Lung microvascular endothelial cell (primary cell): Measurements from ENCODE around the gene HERC2. TPM values are rescaled to one million over a fixed set of nuclear protein-coding genes. Genes with fewer than 3 reads are reported as not detected.
"Not testable (repeated sequence)": the region's sequence is repeated elsewhere in the genome, so short reads cannot be mapped to it uniquely, and the experiment has no call there.

Source experiments
- DNase-seq, 2 donors: peaks; one replicate each; pipeline versions ENCODE4 v3.0.0 to v3.0.0-alpha.2; 2010; ENCODE audit warnings: low read depth in 2 of 2
- total RNA-seq: library from RNA; depleted of rRNA; stranded (reverse); fragments of >200 nt; gene quantifications from 2 replicates; pipeline ENCODE4 v1.2.1, GENCODE V29; 2014

HERC2 gene
- total RNA-seq, 1 donor from 2014 or later = 48.6 TPM

- DNase-seq = no peak
These were observed 136.7 kb downstream of the HERC2 start for GRCh38 chr15:28185148-28185895.

- DNase-seq = no peak
These were observed 137.8 kb downstream of the HERC2 start for GRCh38 chr15:28184166-28184565.

DNA sequence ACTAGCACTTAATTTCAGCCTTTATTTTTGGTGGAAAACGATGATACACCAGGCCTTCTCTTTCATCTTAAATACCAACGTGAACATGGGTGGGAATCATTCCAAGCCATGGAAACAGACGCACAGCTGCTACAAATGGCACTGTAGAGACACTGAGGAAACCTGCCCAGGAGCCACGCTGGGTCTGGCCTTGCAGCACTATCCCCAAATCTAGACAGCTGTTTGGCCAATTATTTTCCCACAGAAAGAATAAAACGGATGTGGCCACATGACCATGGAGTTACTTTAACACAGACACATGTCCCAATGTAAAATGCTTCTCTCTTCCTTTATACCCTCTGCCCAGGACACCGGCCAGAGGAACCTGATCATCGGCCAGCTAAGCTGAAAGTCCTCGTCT, 139.2 kb downstream of the HERC2 start:
- DNase-seq = no peak

DNA sequence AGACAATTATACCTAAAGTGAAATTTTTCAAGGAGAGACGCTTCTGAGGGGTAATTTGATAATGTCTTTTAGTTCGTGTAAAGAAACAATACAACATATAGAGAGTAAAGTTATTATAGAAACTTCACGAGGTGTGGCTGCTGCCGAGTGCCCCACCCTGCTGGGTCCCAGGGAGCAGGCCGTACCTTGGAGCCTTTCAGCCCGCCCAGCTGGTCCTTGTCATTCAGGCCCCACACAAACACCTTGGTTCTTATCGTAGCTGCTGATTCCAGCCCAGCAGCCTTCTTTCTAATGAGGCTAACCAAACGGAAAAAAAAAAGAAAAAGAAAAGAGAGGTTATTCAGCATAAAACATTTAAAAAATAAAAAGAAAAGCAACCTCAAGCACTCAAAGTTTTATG, 139.8 kb downstream of the HERC2 start:
- DNase-seq = no peak

DNA sequence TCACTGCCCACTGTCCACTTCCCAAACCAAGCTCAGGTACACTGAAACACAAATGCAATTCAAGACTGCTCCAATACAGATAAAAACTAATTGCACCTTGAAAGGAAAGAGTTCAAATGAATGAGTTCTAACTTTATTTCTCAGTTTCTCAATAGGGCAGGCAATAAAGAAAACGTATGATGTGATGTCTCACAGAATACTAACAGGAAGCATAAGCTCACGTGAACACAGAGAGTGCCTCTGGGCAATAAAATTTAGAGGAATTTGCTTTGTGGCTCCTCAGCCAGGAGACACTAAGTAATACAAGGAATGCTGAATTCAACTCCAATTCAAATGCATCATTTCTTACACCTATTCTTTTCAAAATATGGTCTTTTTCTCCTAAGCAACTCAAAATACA, 140.6 kb downstream of the HERC2 start:
- no peak for DNase-seq

- no peak for DNase-seq
These were observed 142.7 kb downstream of the HERC2 start for GRCh38 chr15:28179270-28179669.

- no peak for DNase-seq
These were observed 143.3 kb downstream of the HERC2 start for GRCh38 chr15:28178727-28179126.

GRCh38 chr15:28178290-28178689, 143.7 kb downstream of the HERC2 start:
- DNase-seq = no peak

DNA sequence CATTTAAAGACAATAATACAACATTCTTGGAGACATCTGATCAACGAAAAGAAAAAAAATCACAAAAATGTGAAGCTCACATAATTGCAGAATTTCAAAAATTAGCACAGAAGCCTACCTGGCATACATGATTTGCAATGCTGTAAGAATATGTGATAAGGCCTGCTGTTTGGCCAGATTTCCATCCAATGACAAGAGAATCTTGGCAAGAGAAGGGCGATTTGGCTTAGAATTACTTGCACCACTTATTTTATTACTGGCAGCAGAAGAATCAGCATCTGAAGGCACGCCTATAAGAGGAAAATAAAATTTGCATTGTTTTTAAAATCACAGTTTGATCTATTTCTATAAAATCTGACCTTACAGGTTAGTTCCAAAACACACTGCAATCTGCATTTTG, 152.6 kb downstream of the HERC2 start:
- no peak for DNase-seq

- peak; percentile 4 to 44 for DNase-seq
These were observed 153.4 kb downstream of the HERC2 start for GRCh38 chr15:28168405-28169121.

GRCh38 chr15:28167042-28167441, 154.9 kb downstream of the HERC2 start:
- DNase-seq = no peak

- no peak for DNase-seq
These were observed 156.2 kb downstream of the HERC2 start for GRCh38 chr15:28165791-28166190.

GRCh38 chr15:28164876-28165275, 157.1 kb downstream of the HERC2 start:
- DNase-seq = no peak

DNA sequence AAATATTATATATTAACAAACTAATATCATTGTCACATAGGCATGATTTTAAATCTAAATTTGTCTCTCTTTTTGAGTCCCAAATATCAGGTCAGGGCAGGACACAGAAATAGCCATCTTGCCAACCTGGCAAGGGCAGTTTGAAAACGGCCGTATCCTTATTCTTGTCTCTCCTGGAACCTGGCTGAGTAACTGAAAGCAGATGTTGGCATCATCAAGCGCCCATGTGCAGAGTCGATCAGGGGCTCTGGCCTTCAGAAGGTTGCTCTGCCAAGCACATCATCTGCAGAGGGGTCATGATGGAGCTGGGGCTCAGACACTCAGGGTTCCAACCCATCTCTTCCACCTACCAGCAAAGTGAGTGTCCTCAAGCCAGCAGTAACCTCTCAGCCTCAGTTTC, 167.7 kb downstream of the HERC2 start:
- no peak for DNase-seq

GRCh38 chr15:28153492-28154119, 168.4 kb downstream of the HERC2 start:
- DNase-seq = no peak

- DNase-seq = not testable (repeated sequence)
These were observed 169.4 kb downstream of the HERC2 start for GRCh38 chr15:28152538-28152923.

DNA sequence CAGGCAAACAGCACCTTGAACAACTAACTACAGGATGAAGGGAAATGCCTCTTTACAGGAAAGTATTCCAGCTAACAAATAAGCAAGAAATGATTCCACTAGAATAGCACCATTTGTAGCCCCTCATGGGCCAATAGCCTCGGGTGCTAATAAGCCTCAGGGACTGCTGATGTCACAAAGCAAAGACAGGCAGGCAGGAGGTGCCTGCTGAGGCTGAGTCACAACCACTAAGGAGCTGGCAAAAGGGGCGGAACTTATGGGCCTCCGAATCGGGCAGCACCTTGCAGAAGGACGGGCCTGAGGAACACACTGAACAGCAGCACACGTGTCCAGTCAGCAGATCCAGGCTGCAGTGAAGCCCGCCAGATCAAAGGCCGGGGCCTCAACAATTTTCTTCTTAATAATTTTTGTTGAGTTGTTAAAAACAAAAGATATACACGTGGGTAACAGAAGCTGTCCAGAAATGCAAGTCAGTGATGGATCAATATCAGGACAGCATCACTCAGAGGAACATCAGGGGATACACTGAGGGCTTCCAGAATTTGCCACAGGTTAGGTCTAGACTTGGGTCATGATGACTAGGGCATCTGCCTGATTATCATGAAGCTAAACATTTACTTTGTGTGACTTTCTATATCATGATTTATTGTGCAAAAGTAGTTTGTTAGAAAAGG, 170.0 kb downstream of the HERC2 start:
- not testable (repeated sequence) for DNase-seq

DNA sequence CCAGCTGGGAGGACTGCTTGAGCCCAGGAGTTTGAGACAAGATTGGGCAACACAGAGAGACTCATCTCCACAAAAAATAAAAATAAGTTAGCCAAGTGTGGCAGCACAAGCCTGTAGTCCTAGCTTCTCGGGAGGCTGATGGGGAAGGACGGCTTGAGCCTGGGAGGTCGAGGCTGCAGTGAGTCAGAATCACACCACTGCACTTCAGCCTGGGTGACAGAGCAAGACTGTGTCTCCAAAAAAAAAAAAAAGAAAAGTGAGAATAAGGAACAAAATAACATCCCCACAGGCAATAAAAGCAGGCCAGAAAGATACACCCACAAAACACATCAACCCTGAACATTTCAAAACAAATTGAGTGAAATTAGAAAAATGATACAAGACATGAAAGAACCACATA, 174.2 kb downstream of the HERC2 start:
- DNase-seq = no peak

GRCh38 chr15:28145419-28145818, 176.6 kb downstream of the HERC2 start:
- not testable (repeated sequence) for DNase-seq

DNA sequence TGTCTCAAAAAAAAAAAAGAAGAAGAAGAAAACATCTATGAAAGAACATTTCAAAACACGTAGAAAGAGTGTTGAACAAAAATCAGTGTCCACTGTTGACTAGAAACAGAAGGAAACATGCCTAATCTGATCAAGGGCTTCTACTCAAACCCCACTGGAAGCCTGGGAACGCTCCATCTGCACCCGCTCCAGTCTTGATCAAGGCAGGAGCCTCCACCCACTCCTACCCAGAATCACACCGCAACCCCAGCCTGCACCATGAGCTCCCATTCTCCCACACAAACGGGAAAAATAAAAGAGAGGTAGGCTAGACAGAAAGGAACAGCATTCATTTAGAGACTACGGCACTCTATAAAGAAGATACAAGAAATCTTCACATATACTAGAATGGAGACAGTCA, 181.9 kb downstream of the HERC2 start:
- DNase-seq = no peak

DNA sequence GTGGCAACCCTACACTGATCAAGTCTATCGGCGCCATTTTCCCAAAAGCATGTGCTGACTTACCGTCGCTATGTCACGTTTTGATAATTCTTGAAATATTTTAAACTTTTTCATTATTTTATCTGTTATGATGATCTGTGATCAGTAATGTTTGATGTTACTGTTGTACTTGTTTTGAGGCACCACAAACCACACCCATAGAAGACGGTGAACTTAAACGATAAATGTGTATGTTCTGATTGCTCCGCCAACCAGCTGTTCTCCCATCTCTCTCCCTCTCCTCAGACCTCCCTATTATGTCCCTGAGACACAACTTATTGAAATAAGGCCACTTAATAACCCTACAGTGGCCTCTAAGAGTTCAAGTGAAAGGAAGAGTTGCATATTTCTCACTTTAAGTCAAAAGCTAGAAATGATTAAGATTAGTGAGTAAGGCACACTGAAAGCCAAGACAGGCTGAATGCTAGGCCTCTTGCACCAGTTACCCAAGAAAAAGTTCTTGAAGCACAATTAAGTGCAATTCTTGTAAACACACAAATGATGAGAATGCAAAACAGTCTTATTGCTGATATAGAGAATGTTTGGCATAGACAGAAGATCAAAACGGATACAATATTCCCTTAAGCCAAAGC, 184.5 kb downstream of the HERC2 start:
- DNase-seq = not testable (repeated sequence)
